T-cell (primary cell): ENCODE results near the gene SDK1. TPM values are rescaled to one million over a fixed set of nuclear protein-coding genes. Genes with fewer than 3 reads are reported as not detected.

Source experiments
- ATAC-seq, 4 experiments: fragments of 200-7000 bp in 3 of 4; fragments of 150-1000 bp in 1 of 4; cut with Tn5 transposase; replicated peaks in 1 of 4; 1 replicate in 3 of 4; 2 replicates in 1 of 4; pipeline ENCODE4 v1.10.0; 2021; ENCODE audit warnings: moderate library complexity in 3 of 4, mild to moderate bottlenecking in 2 of 4, moderate number of reproducible peaks in 1 of 4
- CTCF ChIA-PET, 2 donors: fragments of 300-600 bp; sonication (Branson Sonifier 250); formaldehyde crosslinking; loops; one replicate each; lab custom pipeline; 2022; ENCODE audit warnings: antibody characterized with exemption in 2 of 2; lab: Charles Lee
- POLR2A ChIA-PET, 2 donors: fragments of 300-600 bp; sonication (Branson Sonifier 250); formaldehyde crosslinking; loops; one replicate each; lab custom pipeline; 2022; ENCODE audit warnings: antibody characterized with exemption in 2 of 2; lab: Charles Lee
- DNase-seq, 35 experiments: peaks; one replicate each; pipeline versions ENCODE4 v3.0.0 to v3.0.0-alpha.2; 2013 to 2023
- H3K27ac ChIP-seq: one replicate; pipeline ENCODE4 v1.5.1; 2013; ENCODE audit warnings: low read length
- H3K27me3 ChIP-seq, 2 experiments: replicated peaks in 1 of 2; 1 replicate in 1 of 2; 2 replicates in 1 of 2; pipeline versions ENCODE4 v1.6.1 to v1.7.0; 2013; ENCODE audit warnings: low read length in 1 of 2, mixed read lengths in 1 of 2; ENCODE audit not compliant: control insufficient read depth in 2 of 2, insufficient read depth in 2 of 2; ENCODE audit errors: extremely low read depth in 1 of 2
- H3K36me3 ChIP-seq, 2 donors: 1 replicate in 1 of 2; 2 replicates in 1 of 2; pipeline versions ENCODE4 v1.6.1 to v1.7.0; 2013; ENCODE audit warnings: low read length in 1 of 2; ENCODE audit not compliant: control insufficient read depth in 2 of 2, insufficient read depth in 1 of 2; ENCODE audit errors: extremely low read depth in 1 of 2
- H3K4me1 ChIP-seq, 2 experiments: 1 replicate in 1 of 2; 2 replicates in 1 of 2; pipeline versions ENCODE4 v1.6.1 to v1.7.0; 2013; ENCODE audit warnings: low read length in 2 of 2, mixed read lengths in 1 of 2; ENCODE audit not compliant: insufficient read depth in 2 of 2, control insufficient read depth in 1 of 2; ENCODE audit errors: extremely low read depth in 1 of 2
- H3K4me3 ChIP-seq, 2 donors: 1 replicate in 1 of 2; 2 replicates in 1 of 2; pipeline versions ENCODE4 v1.5.1 to v1.7.0; 2013; ENCODE audit warnings: mild to moderate bottlenecking in 2 of 2, low read length in 1 of 2, moderate library complexity in 1 of 2; ENCODE audit not compliant: control insufficient read depth in 1 of 2; ENCODE audit errors: extremely low read depth in 1 of 2
- H3K9me3 ChIP-seq: 2 replicates; pipeline ENCODE4 v1.7.0; 2013
- H3K27ac Mint-ChIP-seq, 2 donors: one replicate each; pipeline ENCODE4 v1.8.0; 2020 to 2021; ENCODE audit warnings: mild to moderate bottlenecking in 2 of 2, mixed read lengths in 2 of 2
- H3K27me3 Mint-ChIP-seq, 2 donors: one replicate each; pipeline ENCODE4 v1.8.0; 2021 to 2022; ENCODE audit warnings: mixed read lengths in 2 of 2
- H3K36me3 Mint-ChIP-seq: one replicate; pipeline ENCODE4 v1.8.0; 2021; ENCODE audit warnings: mixed read lengths
- H3K4me1 Mint-ChIP-seq, 3 donors: one replicate each; pipeline ENCODE4 v1.8.0; 2020 to 2022; ENCODE audit warnings: mixed read lengths in 3 of 3, mild to moderate bottlenecking in 1 of 3
- H3K4me3 Mint-ChIP-seq, 3 donors: one replicate each; pipeline ENCODE4 v1.8.0; 2020 to 2022; ENCODE audit warnings: mild to moderate bottlenecking in 3 of 3, mixed read lengths in 3 of 3, moderate library complexity in 3 of 3
- H3K9me3 Mint-ChIP-seq, 3 donors: one replicate each; pipeline ENCODE4 v1.8.0; 2020 to 2022; ENCODE audit warnings: mixed read lengths in 3 of 3
- WGBS: methylation state at CpG from one replicate; pipeline ENCODE4 v1.1.5; 2013; ENCODE audit warnings: missing lambda C conversion rate; ENCODE audit not compliant: insufficient coverage; 5-methylcytosine and 5-hydroxymethylcytosine counted together
- total RNA-seq, 35 experiments: library from RNA in 6 of 35; stranded (reverse) in 6 of 35; fragments of 120-200 nt in 1 of 35; gene quantifications; one replicate each; pipeline versions ENCODE4 v1.2.1 to v1.2.4 and lab custom pipeline; 2013 to 2026

Gene SDK1
- total RNA-seq, 5 donors from 2014 or later (not counting 1 experiment from before 2014, with no cell fraction given): 0.47 to 1.7 (median 0.63) TPM

DNA sequence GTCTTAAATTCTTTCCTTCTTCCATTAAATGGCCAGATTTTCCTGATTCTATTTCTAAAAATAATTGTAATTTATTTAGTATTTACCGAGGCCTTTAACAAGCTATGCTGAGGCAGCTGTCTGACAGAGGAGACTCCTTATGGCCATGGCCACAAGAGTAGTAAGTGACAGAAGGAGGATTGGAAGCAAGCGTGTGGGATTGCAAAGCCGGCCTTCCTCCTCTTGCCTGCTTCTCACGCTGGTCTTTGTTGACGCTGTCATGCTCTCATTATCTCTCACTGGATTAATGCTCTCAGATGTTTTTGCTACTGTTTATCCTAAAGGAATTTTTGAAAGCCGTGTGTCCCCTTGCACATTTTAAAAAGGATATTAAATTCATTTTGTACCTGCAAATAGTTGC, 546.3 kb downstream of the SDK1 start:
- Histone ChIP-seq H3K27ac (no peak overlapping the region), H3K9me3 (no peaks in the 10 kb centered on the region), H3K27me3 (peaks cover 0 to 6% of the 10 kb centered on the region in 2 experiments), H3K4me1 (no peaks in the 10 kb centered on the region), H3K4me3 (no peak overlapping the region), H3K36me3 (no peaks in the 10 kb centered on the region)
- DNase-seq: no peak
- Mint-ChIP-seq H3K27me3 (peaks cover 3 to 15% of the 10 kb centered on the region in 2 donors), H3K27ac (no peak overlapping the region), H3K4me3 (no peak overlapping the region), H3K36me3 (no peaks in the 10 kb centered on the region), H3K4me1 (no peaks in the 10 kb centered on the region), H3K9me3 (no peaks in the 10 kb centered on the region)
- ATAC-seq: no peak
- POLR2A ChIA-PET: interaction anchor here in 1 of 2 donors (0.6 kb wide), 1 partner anchor 1045 kb away, joined by 4 read pairs; no protein-coding TSS in a partner anchor
- no CpG with 5 or more reads among the region's 6 CpGs for WGBS
- CTCF ChIA-PET: no interaction called here

DNA sequence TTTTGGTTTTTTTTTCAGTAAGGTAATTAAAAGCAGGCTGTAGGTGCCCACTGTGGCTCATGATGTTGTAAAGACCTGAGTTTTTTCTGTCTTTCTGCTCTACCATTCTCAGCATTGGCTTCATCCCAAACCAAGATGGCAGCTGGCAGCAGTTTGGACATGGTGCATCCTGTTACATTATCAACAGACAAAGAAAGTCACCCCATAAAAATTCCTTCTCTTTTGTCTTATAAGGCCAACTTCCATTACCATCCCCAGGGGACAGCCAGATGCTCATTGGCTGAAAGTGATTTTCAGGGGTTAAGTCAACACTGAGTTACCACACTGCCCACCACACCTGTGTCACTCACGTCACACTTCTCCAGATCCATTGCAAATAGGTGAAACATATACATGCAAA, 558.4 kb downstream of the SDK1 start:
- Histone ChIP-seq H3K36me3 (no peaks in the 10 kb centered on the region), H3K27me3 (no peaks in the 10 kb centered on the region), H3K9me3 (no peaks in the 10 kb centered on the region), H3K4me3 (no peak overlapping the region), H3K4me1 (no peaks in the 10 kb centered on the region), H3K27ac (no peak overlapping the region)
- WGBS: no CpG with 5 or more reads among the region's 1 CpG
- Mint-ChIP-seq H3K27me3 (peaks cover 2 to 10% of the 10 kb centered on the region in 2 donors), H3K4me3 (no peak overlapping the region), H3K9me3 (no peaks in the 10 kb centered on the region), H3K36me3 (no peaks in the 10 kb centered on the region), H3K27ac (no peak overlapping the region), H3K4me1 (no peaks in the 10 kb centered on the region)
- DNase-seq: no peak
- POLR2A ChIA-PET: interaction anchor here in 1 of 2 donors (0.7 kb wide), 1 partner anchor 241 kb away, joined by 4 read pairs; no protein-coding TSS in a partner anchor
- ATAC-seq: no peak
- CTCF ChIA-PET: no interaction called here

DNA sequence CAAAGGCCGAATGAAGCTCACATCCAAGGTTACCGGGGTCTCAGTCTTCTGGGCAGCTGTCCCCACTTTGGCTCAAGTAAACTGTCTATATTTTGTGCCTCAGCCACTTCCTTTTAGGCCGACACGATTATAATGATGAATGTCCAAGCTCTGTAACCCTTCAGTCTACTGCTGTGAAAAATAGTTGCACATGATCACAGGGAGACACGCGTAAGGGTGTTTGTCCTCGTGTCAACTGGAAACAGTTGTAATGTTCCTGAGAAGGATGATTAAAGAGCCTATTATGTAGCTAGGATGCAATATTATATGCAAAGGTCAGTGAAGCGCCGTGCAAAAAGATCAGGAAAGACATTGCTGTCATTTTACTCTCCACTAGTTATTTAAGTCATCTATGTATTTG, 559.9 kb downstream of the SDK1 start:
- no peak for DNase-seq
- no peak for ATAC-seq
- no peak overlapping the region for H3K4me3 Mint-ChIP-seq
- H3K9me3 Mint-ChIP-seq: no peaks in the 10 kb centered on the region
- WGBS: 100% methylated on average over 2 of the region's 9 CpGs
- no peaks in the 10 kb centered on the region for H3K36me3 Mint-ChIP-seq
- POLR2A ChIA-PET: no interaction called here
- Histone ChIP-seq H3K36me3 (no peaks in the 10 kb centered on the region), H3K27ac (no peak overlapping the region), H3K4me3 (no peak overlapping the region), H3K27me3 (no peaks in the 10 kb centered on the region), H3K9me3 (no peaks in the 10 kb centered on the region), H3K4me1 (no peaks in the 10 kb centered on the region)
- H3K27me3 Mint-ChIP-seq: peaks cover 5 to 12% of the 10 kb centered on the region in 2 donors
- CTCF ChIA-PET: no interaction called here
- no peak overlapping the region for H3K27ac Mint-ChIP-seq
- H3K4me1 Mint-ChIP-seq: no peaks in the 10 kb centered on the region

DNA sequence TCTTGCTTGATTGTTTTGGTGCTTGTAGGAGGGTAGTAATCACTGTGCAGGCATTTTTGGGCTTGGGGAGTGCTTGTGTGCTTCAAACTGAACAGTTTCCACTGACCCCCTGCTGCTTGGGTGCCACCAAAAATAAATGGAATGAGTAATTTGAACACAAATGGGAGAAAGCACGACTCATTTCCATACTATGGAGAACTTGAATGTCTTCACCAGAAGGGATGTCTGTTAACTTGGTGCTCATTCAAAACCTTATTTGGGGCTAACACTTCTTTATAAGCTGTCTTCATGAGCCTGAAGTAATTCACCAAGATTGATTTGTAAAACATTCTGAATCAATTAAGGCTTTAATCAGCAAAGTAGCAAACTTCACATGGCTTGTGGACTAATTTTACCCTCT, 560.3 kb downstream of the SDK1 start:
- Mint-ChIP-seq H3K27ac (no peak overlapping the region), H3K4me3 (no peak overlapping the region), H3K27me3 (peaks cover 5 to 12% of the 10 kb centered on the region in 2 donors), H3K4me1 (no peaks in the 10 kb centered on the region), H3K9me3 (no peaks in the 10 kb centered on the region), H3K36me3 (no peaks in the 10 kb centered on the region)
- no peak for DNase-seq
- Histone ChIP-seq H3K9me3 (no peaks in the 10 kb centered on the region), H3K27ac (no peak overlapping the region), H3K4me1 (no peaks in the 10 kb centered on the region), H3K27me3 (no peaks in the 10 kb centered on the region), H3K36me3 (no peaks in the 10 kb centered on the region), H3K4me3 (no peak overlapping the region)
- ChIA-PET CTCF (interaction anchor here in 1 of 2 donors (0.6 kb wide), 1 partner anchor 925 kb away, joined by 4 read pairs; no protein-coding TSS in a partner anchor), POLR2A (no interaction called here)
- no CpG with 5 or more reads among the region's 1 CpG for whole genome bisulfite sequencing
- no peak for ATAC-seq

DNA sequence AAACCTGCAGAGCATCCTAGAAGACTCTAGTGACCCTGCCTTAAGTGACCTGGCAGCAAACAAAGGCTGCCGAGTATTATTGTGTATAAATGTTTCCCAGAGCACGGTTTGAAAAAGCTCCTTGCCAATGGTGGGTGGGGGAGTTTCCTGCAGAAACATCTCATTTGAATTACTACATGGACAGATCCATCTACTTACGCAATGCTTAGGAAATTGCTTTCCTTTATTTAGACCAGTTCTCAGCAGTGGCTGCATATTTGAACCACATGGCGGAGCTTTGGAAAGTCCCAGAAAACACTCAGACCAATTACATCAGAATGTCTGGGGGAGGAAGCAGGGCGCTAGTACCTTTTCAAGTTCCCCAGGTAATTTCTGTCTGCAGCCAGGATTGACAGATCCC, 560.9 kb downstream of the SDK1 start:
- POLR2A ChIA-PET: no interaction called here
- no peak for DNase-seq
- H3K9me3 ChIP-seq: no peaks in the 10 kb centered on the region
- Mint-ChIP-seq H3K36me3 (no peaks in the 10 kb centered on the region), H3K4me3 (no peak overlapping the region), H3K27ac (no peak overlapping the region), H3K4me1 (no peaks in the 10 kb centered on the region), H3K27me3 (peaks cover 5 to 12% of the 10 kb centered on the region in 2 donors), H3K9me3 (no peaks in the 10 kb centered on the region)
- H3K27me3 ChIP-seq: peaks cover 0 to 2% of the 10 kb centered on the region in 2 experiments
- no peak overlapping the region for H3K27ac ChIP-seq
- no peak overlapping the region for H3K4me3 ChIP-seq
- no peaks in the 10 kb centered on the region for H3K36me3 ChIP-seq
- no peak for ATAC-seq
- 67% methylated on average over 1 of the region's 5 CpGs for WGBS
- no peaks in the 10 kb centered on the region for H3K4me1 ChIP-seq
- CTCF ChIA-PET: interaction anchor here in 1 of 2 donors (0.6 kb wide), 1 partner anchor 926 kb away, joined by 4 read pairs; no protein-coding TSS in a partner anchor

DNA sequence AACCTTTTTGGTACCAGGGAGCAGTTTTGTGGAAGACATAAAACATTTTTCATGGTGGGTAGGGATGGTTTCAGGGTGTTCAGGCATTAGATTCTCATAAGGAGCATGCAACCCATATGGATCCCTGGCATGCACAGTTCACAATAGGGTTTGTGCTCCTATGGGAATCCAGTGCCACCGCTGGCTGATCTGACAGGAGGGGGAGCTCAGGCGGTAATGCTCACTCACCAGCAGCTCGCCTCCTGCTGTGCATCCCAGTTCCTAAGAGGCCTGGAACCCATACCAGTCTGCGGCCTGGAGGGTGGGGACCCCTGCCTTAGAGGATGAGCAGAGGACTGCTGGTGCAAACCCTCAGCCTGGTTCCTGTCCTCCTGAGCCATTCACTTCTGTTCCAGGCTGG, 561.7 kb downstream of the SDK1 start:
- Mint-ChIP-seq H3K27ac (no peak overlapping the region), H3K27me3 (peaks cover 5 to 13% of the 10 kb centered on the region in 2 donors), H3K4me1 (no peaks in the 10 kb centered on the region), H3K36me3 (no peaks in the 10 kb centered on the region), H3K9me3 (no peaks in the 10 kb centered on the region), H3K4me3 (no peak overlapping the region)
- H3K27ac ChIP-seq: no peak overlapping the region
- no peak for ATAC-seq
- no peaks in the 10 kb centered on the region for H3K4me1 ChIP-seq
- POLR2A ChIA-PET: no interaction called here
- WGBS: 77% methylated on average over 4 of the region's 4 CpGs
- peaks cover 0 to 2% of the 10 kb centered on the region in 2 experiments for H3K27me3 ChIP-seq
- DNase-seq: no peak
- H3K36me3 ChIP-seq: no peaks in the 10 kb centered on the region
- CTCF ChIA-PET: no interaction called here
- no peaks in the 10 kb centered on the region for H3K9me3 ChIP-seq
- no peak overlapping the region for H3K4me3 ChIP-seq

DNA sequence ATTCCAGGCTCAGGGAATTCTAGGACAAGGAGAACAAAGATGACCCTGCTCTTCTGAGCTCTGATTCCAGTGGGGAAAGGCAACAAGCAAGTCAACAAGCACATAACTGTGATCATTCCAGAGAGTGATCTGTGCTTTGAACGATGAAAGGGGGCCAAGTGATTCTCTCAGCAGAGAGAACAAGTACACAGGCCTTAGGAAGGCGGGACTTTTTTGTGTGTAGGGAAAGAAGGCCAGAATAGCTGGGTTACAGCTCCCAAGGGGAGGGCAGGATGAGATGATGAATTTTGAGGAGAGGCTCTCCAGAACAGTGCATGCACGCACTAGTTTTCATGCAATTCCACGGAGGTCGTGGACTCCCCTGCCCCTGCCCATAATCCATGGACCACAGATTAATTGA, 565.2 kb downstream of the SDK1 start:
- H3K27ac ChIP-seq: no peak overlapping the region
- ChIA-PET CTCF (no interaction called here), POLR2A (no interaction called here)
- Mint-ChIP-seq H3K4me3 (no peak overlapping the region), H3K9me3 (no peaks in the 10 kb centered on the region), H3K27ac (no peak overlapping the region), H3K27me3 (peaks cover 5 to 12% of the 10 kb centered on the region in 2 donors), H3K4me1 (no peaks in the 10 kb centered on the region), H3K36me3 (no peaks in the 10 kb centered on the region)
- H3K4me1 ChIP-seq: no peaks in the 10 kb centered on the region
- no peak for DNase-seq
- 56% methylated on average over 2 of the region's 5 CpGs for WGBS
- H3K36me3 ChIP-seq: no peaks in the 10 kb centered on the region
- no peak for ATAC-seq
- no peaks in the 10 kb centered on the region for H3K9me3 ChIP-seq
- peaks cover 0 to 2% of the 10 kb centered on the region in 2 experiments for H3K27me3 ChIP-seq
- no peak overlapping the region for H3K4me3 ChIP-seq
